IMR-90 (cell line): ENCODE data around the gene ZNRF4. TPM values are rescaled to one million over a fixed set of nuclear protein-coding genes. Genes with fewer than 3 reads are reported as not detected.

Experiments
- ATAC-seq: fragments of 200-7000 bp; cut with Tn5 transposase; 2 replicates; pipeline ENCODE4 v1.9.1; 2020; ENCODE audit warnings: low read depth, mild to moderate bottlenecking, moderate library complexity
- BruUV-seq: library from RNA; stranded (reverse); fragments of 400-500 nt; replicated peaks from 2 replicates; lab custom pipeline; 2021; lab: Mats Ljungman, UMichigan
- CTCF ChIA-PET: fragments of 300-600 bp; formaldehyde crosslinking; extraction: SDS; loops from one replicate; lab custom pipeline; 2021; ENCODE audit warnings: antibody characterized with exemption; lab: Yijun Ruan, JAX
- POLR2A ChIA-PET: fragments of 300-600 bp; sonication (Branson Sonifier 250); formaldehyde crosslinking; loops from one replicate; lab custom pipeline; 2022; ENCODE audit warnings: antibody characterized with exemption; ENCODE audit not compliant: unreplicated experiment; lab: Charles Lee
- DNase-seq: peaks from one replicate; pipeline ENCODE4 v3.0.0; 2013
- H2AFZ ChIP-seq: replicated peaks from 2 replicates; pipeline ENCODE3; 2013; ENCODE audit warnings: low read length, mild to moderate bottlenecking; ENCODE audit not compliant: poor library complexity
- H2AK5ac ChIP-seq: 2 replicates; pipeline ENCODE4 v1.6.1; 2013; ENCODE audit warnings: low read depth, low read length, inconsistent platforms
- H2AK9ac ChIP-seq: replicated peaks from 2 replicates; pipeline ENCODE3; 2013; ENCODE audit warnings: mild to moderate bottlenecking, low read depth, low read length, moderate library complexity; ENCODE audit not compliant: poor library complexity
- H2BK120ac ChIP-seq: 2 replicates; pipeline ENCODE4 v1.6.1; 2013; ENCODE audit warnings: low read depth, low read length, inconsistent platforms
- H2BK15ac ChIP-seq: 3 replicates; pipeline ENCODE4 v1.6.1; 2013; ENCODE audit warnings: low read depth, low read length, inconsistent platforms
- H2BK20ac ChIP-seq: 2 replicates; pipeline ENCODE4 v1.6.1; 2013; ENCODE audit warnings: low read depth, mild to moderate bottlenecking, inconsistent platforms, low read length, moderate library complexity
- H2BK5ac ChIP-seq: 2 replicates; pipeline ENCODE4 v1.6.1; 2013; ENCODE audit warnings: mild to moderate bottlenecking, low read depth, low read length, inconsistent platforms; ENCODE audit not compliant: poor library complexity, severe bottlenecking
- H3K14ac ChIP-seq: replicated peaks from 2 replicates; pipeline ENCODE4 v1.6.1; 2013; ENCODE audit warnings: low read depth, low read length, inconsistent platforms
- H3K18ac ChIP-seq: 2 replicates; pipeline ENCODE4 v1.6.1; 2013; ENCODE audit warnings: low read depth, low read length, control low read depth
- H3K23ac ChIP-seq: 2 replicates; pipeline ENCODE4 v1.6.1; 2013; ENCODE audit warnings: low read depth, low read length, inconsistent platforms
- H3K27ac ChIP-seq: 2 replicates; pipeline ENCODE4 v1.5.1; 2013; ENCODE audit warnings: mild to moderate bottlenecking, control low read depth, low read length; ENCODE audit not compliant: insufficient read depth
- H3K27me3 ChIP-seq: 2 replicates; pipeline ENCODE4 v1.6.1; 2013; ENCODE audit warnings: low read length; ENCODE audit not compliant: control insufficient read depth, insufficient read depth
- H3K36me3 ChIP-seq: 2 replicates; pipeline ENCODE4 v1.6.1; 2013; ENCODE audit warnings: low read length, mixed read lengths; ENCODE audit not compliant: control insufficient read depth, insufficient read depth
- H3K4ac ChIP-seq: 2 replicates; pipeline ENCODE4 v1.6.1; 2013; ENCODE audit warnings: low read depth, low read length, inconsistent platforms
- H3K4me1 ChIP-seq: 2 replicates; pipeline ENCODE4 v1.6.1; 2013; ENCODE audit warnings: low read length, mixed read lengths; ENCODE audit not compliant: control insufficient read depth, insufficient read depth
- H3K4me2 ChIP-seq: 2 replicates; pipeline ENCODE4 v1.6.1; 2013; ENCODE audit warnings: low read depth, mild to moderate bottlenecking, control low read depth, low read length, moderate library complexity
- H3K4me3 ChIP-seq: 2 replicates; pipeline ENCODE4 v1.5.1; 2013; ENCODE audit warnings: low read depth, mild to moderate bottlenecking, control low read depth, low read length, moderate library complexity; ENCODE audit not compliant: insufficient read depth
- H3K56ac ChIP-seq: 2 replicates; pipeline ENCODE4 v1.6.1; 2013; ENCODE audit warnings: low read length, inconsistent platforms; ENCODE audit not compliant: insufficient read depth; ENCODE audit errors: extremely low read depth
- H3K79me1 ChIP-seq, 2 experiments: 2 replicates each; pipeline ENCODE4 v1.6.1; 2013; ENCODE audit warnings: low read length in 2 of 2, inconsistent platforms in 1 of 2, low read depth in 1 of 2
- H3K9ac ChIP-seq: 2 replicates; pipeline ENCODE4 v1.6.1; 2013; ENCODE audit warnings: low read depth, low read length, control low read depth
- H3K9me1 ChIP-seq: 2 replicates; pipeline ENCODE4 v1.6.1; 2013; ENCODE audit warnings: low read length, inconsistent platforms; ENCODE audit not compliant: insufficient read depth
- H3K9me3 ChIP-seq: 2 replicates; pipeline ENCODE4 v1.6.1; 2013; ENCODE audit warnings: low read length; ENCODE audit not compliant: control insufficient read depth, insufficient read depth
- H4K20me1 ChIP-seq: 2 replicates; pipeline ENCODE4 v1.6.1; 2013; ENCODE audit warnings: low read length, inconsistent platforms; ENCODE audit not compliant: insufficient read depth
- H4K5ac ChIP-seq: 2 replicates; pipeline ENCODE4 v1.6.1; 2013; ENCODE audit warnings: mild to moderate bottlenecking, low read depth, low read length, control low read depth
- H4K8ac ChIP-seq, 2 experiments: 2 replicates each; pipeline ENCODE4 v1.6.1; 2013; ENCODE audit warnings: low read depth in 2 of 2, low read length in 2 of 2, control low read depth in 1 of 2, inconsistent platforms in 1 of 2
- H4K91ac ChIP-seq: 2 replicates; pipeline ENCODE4 v1.6.1; 2013; ENCODE audit warnings: low read depth, low read length, inconsistent platforms; ENCODE audit not compliant: insufficient read depth
- BHLHE40 ChIP-seq: fragments of 150-350 bp; IDR thresholded peaks from 2 replicates; pipeline ENCODE4 v1.6.1; 2016; ENCODE audit warnings: mild to moderate bottlenecking, low read depth, low read length
- FOS ChIP-seq: fragments of 150-350 bp; IDR thresholded peaks from 2 replicates; pipeline ENCODE4 v1.6.1; 2016; ENCODE audit warnings: low read depth, low read length
- MAFK ChIP-seq: IDR thresholded peaks from 2 replicates; pipeline ENCODE4 v1.6.1; 2012; ENCODE audit warnings: low read depth, low read length, improper control_type of control experiment
- MAZ ChIP-seq: IDR thresholded peaks from 2 replicates; pipeline ENCODE4 v1.6.1; 2012; ENCODE audit warnings: low read depth, mild to moderate bottlenecking, low read length, improper control_type of control experiment, moderate library complexity, borderline replicate concordance
- MXI1 ChIP-seq: IDR thresholded peaks from 2 replicates; pipeline ENCODE4 v1.6.1; 2012; ENCODE audit warnings: low read depth, mild to moderate bottlenecking, low read length, moderate library complexity, borderline replicate concordance
- NFE2L2 ChIP-seq: fragments of 150-350 bp; IDR thresholded peaks from 2 replicates; pipeline ENCODE4 v1.6.1; 2016; ENCODE audit warnings: low read depth, mild to moderate bottlenecking, low read length
- POLR2A ChIP-seq: IDR thresholded peaks from 2 replicates; pipeline ENCODE4 v1.6.1; 2012; ENCODE audit warnings: mild to moderate bottlenecking, low read depth, low read length
- RCOR1 ChIP-seq: IDR thresholded peaks from 2 replicates; pipeline ENCODE4 v1.6.1; 2012; ENCODE audit warnings: mild to moderate bottlenecking, low read length, improper control_type of control experiment; ENCODE audit not compliant: insufficient replicate concordance
- SMC3 ChIP-seq: fragments of 150-350 bp; IDR thresholded peaks from 2 replicates; pipeline ENCODE4 v1.6.1; 2016; ENCODE audit warnings: low read depth, mild to moderate bottlenecking, antibody characterized with exemption, low read length, moderate library complexity
- WGBS, 2 experiments: methylation state at CpG; one replicate each; pipeline versions ENCODE4 v1.1.5 to v1.1.7; 2013; ENCODE audit warnings: missing lambda C conversion rate in 2 of 2; ENCODE audit not compliant: insufficient read length in 1 of 2; ENCODE audit errors: extremely low coverage in 2 of 2; 5-methylcytosine and 5-hydroxymethylcytosine counted together
- dilution Hi-C: fragments of 300-500 bp; cut with HindIII; formaldehyde crosslinking; loops from one replicate; pipeline ENCODE4 v1.14.3; 2018; ENCODE audit warnings: low sequenced_read_pairs; ENCODE audit not compliant: unreplicated experiment
- in situ Hi-C: fragments of 300-500 bp; cut with MboI; formaldehyde crosslinking; loops from 3 replicates; pipeline ENCODE4 v1.14.3; 2019; ENCODE audit warnings: low sequenced_read_pairs, inconsistent platforms, mixed read lengths
- intact Hi-C: fragments of 100-400 bp; cut with micrococcal nuclease; formaldehyde crosslinking; loops from 2 replicates; pipeline ENCODE4 v1.10.0; 2022
- polyA plus RNA-seq, 3 experiments: library from polyadenylated mRNA; depleted of rRNA; stranded (reverse); fragments of >200 nt; gene quantifications; 2 replicates each; pipeline ENCODE4 v1.2.3, GENCODE V29; 2012; ENCODE audit warnings: low replicate concordance in 1 of 3
- total RNA-seq: library from RNA; depleted of rRNA; stranded (reverse); fragments of >200 nt; gene quantifications from 2 replicates; pipeline ENCODE4 v1.2.3, GENCODE V29; 2012
- TF ChIP-seq, protein P1 (sequence below): fragments of 150-350 bp; IDR thresholded peaks from 2 replicates; pipeline ENCODE4 v1.6.1; 2017; ENCODE audit warnings: mild to moderate bottlenecking, antibody characterized with exemption, low read length, low read depth
- TF ChIP-seq, protein P2 (sequence below): conservative IDR thresholded peaks from 2 replicates; pipeline ENCODE4 v1.5.1; 2012; ENCODE audit warnings: mild to moderate bottlenecking, low read depth, low read length, improper control_type of control experiment
- TF ChIP-seq, protein P3 (sequence below): fragments of 150-350 bp; IDR thresholded peaks from 2 replicates; pipeline ENCODE4 v1.6.1; 2016; ENCODE audit warnings: low read depth, mild to moderate bottlenecking, low read length, moderate library complexity, borderline replicate concordance

Gene ZNRF4
- total and polyA plus RNA-seq, 2 of the 4 experiments (the other 2 are of a cell fraction): not detected

DNA sequence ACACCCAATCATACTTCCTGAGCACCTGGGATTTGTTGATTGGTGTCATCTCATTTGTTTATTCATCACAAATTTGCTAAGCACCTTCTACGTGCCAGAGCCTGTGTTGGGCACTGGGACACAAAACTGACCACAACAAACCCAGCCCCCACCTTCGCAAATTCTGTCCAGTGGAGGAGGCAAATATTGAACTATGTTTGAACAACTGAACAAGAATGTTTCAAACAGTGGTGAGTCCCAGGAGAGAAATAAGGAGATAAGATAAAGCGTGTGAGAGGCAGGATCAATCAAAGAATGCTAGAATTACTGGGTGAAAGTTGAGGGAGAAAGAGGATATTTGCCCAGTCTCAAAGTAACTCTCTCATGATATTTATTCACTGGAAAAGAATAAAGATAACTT is 8.7 kb downstream of the ZNRF4 start:
- WGBS, 2 experiments: no CpG with 5 or more reads among the region's 3 CpGs
- ChIA-PET POLR2A (no interaction called here), CTCF (no interaction called here)
- no peak overlapping the region for H2AK5ac ChIP-seq
- no peak overlapping the region for H3K18ac ChIP-seq
- no TSS peak for BruUV-seq
- H2BK20ac ChIP-seq: no peak overlapping the region
- H3K4ac ChIP-seq: no peak overlapping the region
- H3K56ac ChIP-seq: no peak overlapping the region
- no peak for TF ChIP-seq RCOR1
- TF ChIP-seq, protein P1, sequence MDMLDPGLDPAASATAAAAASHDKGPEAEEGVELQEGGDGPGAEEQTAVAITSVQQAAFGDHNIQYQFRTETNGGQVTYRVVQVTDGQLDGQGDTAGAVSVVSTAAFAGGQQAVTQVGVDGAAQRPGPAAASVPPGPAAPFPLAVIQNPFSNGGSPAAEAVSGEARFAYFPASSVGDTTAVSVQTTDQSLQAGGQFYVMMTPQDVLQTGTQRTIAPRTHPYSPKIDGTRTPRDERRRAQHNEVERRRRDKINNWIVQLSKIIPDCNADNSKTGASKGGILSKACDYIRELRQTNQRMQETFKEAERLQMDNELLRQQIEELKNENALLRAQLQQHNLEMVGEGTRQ: no peak
- no peak for TF ChIP-seq SMC3
- no peak for TF ChIP-seq BHLHE40
- TF ChIP-seq FOS: no peak
- TF ChIP-seq, protein P2, sequence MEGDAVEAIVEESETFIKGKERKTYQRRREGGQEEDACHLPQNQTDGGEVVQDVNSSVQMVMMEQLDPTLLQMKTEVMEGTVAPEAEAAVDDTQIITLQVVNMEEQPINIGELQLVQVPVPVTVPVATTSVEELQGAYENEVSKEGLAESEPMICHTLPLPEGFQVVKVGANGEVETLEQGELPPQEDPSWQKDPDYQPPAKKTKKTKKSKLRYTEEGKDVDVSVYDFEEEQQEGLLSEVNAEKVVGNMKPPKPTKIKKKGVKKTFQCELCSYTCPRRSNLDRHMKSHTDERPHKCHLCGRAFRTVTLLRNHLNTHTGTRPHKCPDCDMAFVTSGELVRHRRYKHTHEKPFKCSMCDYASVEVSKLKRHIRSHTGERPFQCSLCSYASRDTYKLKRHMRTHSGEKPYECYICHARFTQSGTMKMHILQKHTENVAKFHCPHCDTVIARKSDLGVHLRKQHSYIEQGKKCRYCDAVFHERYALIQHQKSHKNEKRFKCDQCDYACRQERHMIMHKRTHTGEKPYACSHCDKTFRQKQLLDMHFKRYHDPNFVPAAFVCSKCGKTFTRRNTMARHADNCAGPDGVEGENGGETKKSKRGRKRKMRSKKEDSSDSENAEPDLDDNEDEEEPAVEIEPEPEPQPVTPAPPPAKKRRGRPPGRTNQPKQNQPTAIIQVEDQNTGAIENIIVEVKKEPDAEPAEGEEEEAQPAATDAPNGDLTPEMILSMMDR: no peak
- no peak for TF ChIP-seq MXI1
- TF ChIP-seq MAZ: no peak
- TF ChIP-seq, protein P3, sequence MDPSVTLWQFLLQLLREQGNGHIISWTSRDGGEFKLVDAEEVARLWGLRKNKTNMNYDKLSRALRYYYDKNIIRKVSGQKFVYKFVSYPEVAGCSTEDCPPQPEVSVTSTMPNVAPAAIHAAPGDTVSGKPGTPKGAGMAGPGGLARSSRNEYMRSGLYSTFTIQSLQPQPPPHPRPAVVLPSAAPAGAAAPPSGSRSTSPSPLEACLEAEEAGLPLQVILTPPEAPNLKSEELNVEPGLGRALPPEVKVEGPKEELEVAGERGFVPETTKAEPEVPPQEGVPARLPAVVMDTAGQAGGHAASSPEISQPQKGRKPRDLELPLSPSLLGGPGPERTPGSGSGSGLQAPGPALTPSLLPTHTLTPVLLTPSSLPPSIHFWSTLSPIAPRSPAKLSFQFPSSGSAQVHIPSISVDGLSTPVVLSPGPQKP: no peak
- TF ChIP-seq NFE2L2: no peak
- no peak for TF ChIP-seq POLR2A
- TF ChIP-seq MAFK: no peak
- H3K9me1 ChIP-seq: no peaks in the 10 kb centered on the region
- DNase-seq (no peak), ATAC-seq (no peak)
- H4K91ac ChIP-seq: no peak overlapping the region
- peaks cover 18% of the 10 kb centered on the region for H3K27me3 ChIP-seq
- H2AK9ac ChIP-seq: no peak overlapping the region
- H2BK15ac ChIP-seq: no peak overlapping the region
- no peaks in the 10 kb centered on the region; the same call in 1 of the 2 replicates for H3K9me3 ChIP-seq
- H3K4me3 ChIP-seq: no peak overlapping the region
- H2BK120ac ChIP-seq: no peak overlapping the region
- H3K27ac ChIP-seq: no peak overlapping the region
- no peak overlapping the region for H3K4me2 ChIP-seq
- H3K4me1 ChIP-seq: no peaks in the 10 kb centered on the region
- H3K79me1 ChIP-seq: no peaks in the 10 kb centered on the region
- H4K8ac ChIP-seq: no peak overlapping the region
- H3K36me3 ChIP-seq: no peaks in the 10 kb centered on the region
- in situ Hi-C loops (no loop called here), intact Hi-C loops (no loop called here), dilution Hi-C loops (no loop called here)
- no peaks in the 10 kb centered on the region for H4K20me1 ChIP-seq
- no peak overlapping the region for H3K14ac ChIP-seq
- H2AFZ ChIP-seq: no peak overlapping the region
- H3K9ac ChIP-seq: no peak overlapping the region
- H4K5ac ChIP-seq: no peak overlapping the region
- no peak overlapping the region for H3K23ac ChIP-seq
- H2BK5ac ChIP-seq: no peak overlapping the region
